K562 (cell line): ENCODE results near the gene IL6R. TPM values are rescaled to one million over a fixed set of nuclear protein-coding genes. Genes with fewer than 3 reads are reported as not detected.

Experiments used
- ATAC-seq: fragments of 200-7000 bp; cut with Tn5 transposase; 3 replicates; pipeline ENCODE4 v1.9.1; 2020; ENCODE audit warnings: moderate library complexity
- BruUV-seq: library from RNA; stranded (reverse); fragments of 400-500 nt; replicated peaks from 2 replicates; lab custom pipeline; 2021; lab: Mats Ljungman, UMichigan
- CTCF ChIA-PET: fragments of 300-600 bp; formaldehyde crosslinking; extraction: SDS; loops from one replicate; lab custom pipeline; 2021; ENCODE audit warnings: low intra/inter-chr PET ratio; lab: Yijun Ruan, JAX
- POLR2A ChIA-PET: fragments of 300-600, 350-650 bp; sonication (Branson Sonifier 250); formaldehyde crosslinking; extraction: SDS; loops from one replicate; lab custom pipeline; 2021; ENCODE audit warnings: antibody characterized with exemption, inconsistent platforms; lab: Yijun Ruan, JAX
- DNase-seq, 4 experiments: peaks; one replicate each; pipeline versions ENCODE4 v3.0.0 to v3.0.0-alpha.2; 2011 to 2018; ENCODE audit warnings: low spot score in 3 of 4, mixed read lengths in 3 of 4; ENCODE audit errors: extremely low read depth in 1 of 4
- FAIRE-seq: peaks from 2 replicates; lab custom pipeline; 2011; peaks lifted over from hg19 to GRCh38; lab: Jason Lieb, UNC
- H2AFZ ChIP-seq: 2 replicates; pipeline ENCODE4 v1.6.0; 2011; ENCODE audit warnings: low read depth, low read length, control low read depth, inconsistent platforms
- H3K27ac ChIP-seq: fragments of 200-600 bp; 3 replicates; pipeline ENCODE4 v1.8.0; 2011; ENCODE audit warnings: low read depth, mild to moderate bottlenecking, control low read depth, inconsistent platforms, low read length, moderate library complexity, mixed read lengths; ENCODE audit errors: extremely low read depth
- H3K27me3 ChIP-seq, 2 experiments: fragments of 300-600 bp in 1 of 2; 2 replicates in 1 of 2; 3 replicates in 1 of 2; pipeline versions ENCODE4 v1.6.0 to v1.8.0; 2011; ENCODE audit warnings: inconsistent platforms in 2 of 2, low read length in 2 of 2, mild to moderate bottlenecking in 1 of 2, mixed read lengths in 1 of 2, moderate library complexity in 1 of 2; ENCODE audit not compliant: control insufficient read depth in 2 of 2, insufficient read depth in 2 of 2
- H3K36me3 ChIP-seq: fragments of 300-600 bp; 3 replicates; pipeline ENCODE4 v1.8.0; 2011; ENCODE audit warnings: mild to moderate bottlenecking, low read length, inconsistent platforms; ENCODE audit not compliant: control insufficient read depth, insufficient read depth
- H3K4me1 ChIP-seq, 2 experiments: fragments of 200-600 bp in 1 of 2; replicated peaks in 1 of 2; 2 replicates in 1 of 2; 3 replicates in 1 of 2; pipeline versions ENCODE4 v1.5.1 to v1.8.0; 2011; ENCODE audit warnings: inconsistent platforms in 2 of 2, low read length in 2 of 2, mild to moderate bottlenecking in 1 of 2, mixed read lengths in 1 of 2, moderate library complexity in 1 of 2; ENCODE audit not compliant: control insufficient read depth in 2 of 2, insufficient read depth in 2 of 2
- H3K4me2 ChIP-seq: 2 replicates; pipeline ENCODE4 v1.6.1; 2011; ENCODE audit warnings: low read length, control low read depth, inconsistent platforms, mixed read lengths; ENCODE audit not compliant: insufficient read depth
- H3K4me3 ChIP-seq: fragments of 200-600 bp; sonication (generic), shearing (Covaris generic); 2 replicates; pipeline ENCODE4 v1.5.1; 2016; ENCODE audit warnings: control low read depth, inconsistent platforms
- H3K79me2 ChIP-seq: fragments of 200-600 bp; 3 replicates; pipeline ENCODE4 v1.8.0; 2011; ENCODE audit warnings: low read length, inconsistent platforms; ENCODE audit not compliant: control insufficient read depth, insufficient read depth
- H3K9ac ChIP-seq, 2 experiments: 2 replicates each; pipeline versions ENCODE4 v1.6.0 to v1.6.1; 2011; ENCODE audit warnings: low read depth in 2 of 2, low read length in 2 of 2, control low read depth in 1 of 2, inconsistent platforms in 1 of 2, mild to moderate bottlenecking in 1 of 2, mixed read lengths in 1 of 2; ENCODE audit not compliant: insufficient read depth in 1 of 2
- H3K9me1 ChIP-seq: one replicate; pipeline ENCODE4 v1.6.0; 2011; ENCODE audit warnings: inconsistent platforms, mild to moderate bottlenecking, low read length, moderate library complexity; ENCODE audit not compliant: control insufficient read depth, insufficient read depth
- H3K9me3 ChIP-seq: replicated peaks from 2 replicates; pipeline ENCODE4 v1.5.1; 2011; ENCODE audit warnings: low read depth, low read length, inconsistent platforms; ENCODE audit not compliant: control insufficient read depth, insufficient read depth
- H4K20me1 ChIP-seq: replicated peaks from 2 replicates; pipeline ENCODE4 v1.6.1; 2011; ENCODE audit warnings: low read length, inconsistent platforms, mixed read lengths; ENCODE audit not compliant: control insufficient read depth, insufficient read depth
- BCOR ChIP-seq: fragments of 450-650 bp; IDR thresholded peaks from 2 replicates; pipeline ENCODE4 v1.6.1; 2016
- NFE2L1 ChIP-seq: fragments of 450-650 bp; IDR thresholded peaks from 2 replicates; pipeline ENCODE4 v1.6.1; 2016; ENCODE audit warnings: missing genetic modification characterization, low read depth, mild to moderate bottlenecking, missing compliant biosample characterization, moderate library complexity, borderline replicate concordance
- WGBS: fragments of 100-300 bp; shearing (Covaris generic); methylation state at CpG from one replicate; pipeline ENCODE4 v1.1.6; 2016; ENCODE audit warnings: low coverage, mixed read lengths; ENCODE audit not compliant: insufficient coverage; ENCODE audit errors: missing lambda C conversion rate; 5-methylcytosine and 5-hydroxymethylcytosine counted together
- in situ Hi-C: fragments of 300-500 bp; cut with MboI; formaldehyde crosslinking; loops from 4 replicates; pipeline ENCODE4 v1.15.0; 2018; ENCODE audit warnings: inconsistent platforms, mixed read lengths
- intact Hi-C: fragments of 100-400 bp; cut with micrococcal nuclease; formaldehyde crosslinking; loops from 2 replicates; pipeline ENCODE4 v1.14.2; 2022
- polyA plus RNA-seq, 8 experiments: library from polyadenylated mRNA; depleted of rRNA in 4 of 8; stranded (reverse) in 5 of 8; unstranded in 3 of 8; fragments of >200 nt; fragmentation: Nextera tagmentation in 2 of 8; fragmentation: Illumina TruSeq in 1 of 8; extraction: Ambion mirVana in 2 of 8; extraction: Trizol in 1 of 8; gene quantifications; 2 replicates each; pipeline versions ENCODE4 v1.2.1 to v1.2.3, GENCODE V29; 2011 to 2014; ENCODE audit warnings: inconsistent platforms in 1 of 8, missing spikeins in 1 of 8
- total RNA-seq, 7 experiments: library from RNA; depleted of rRNA in 6 of 7; stranded (reverse); fragments of >200 nt in 6 of 7; fragmentation: Illumina TruSeq in 2 of 7; extraction: Trizol in 2 of 7; gene quantifications; 2 replicates each; pipeline versions ENCODE4 v1.2.1 to v1.2.3, GENCODE V29; 2011 to 2021; ENCODE audit warnings: low replicate concordance in 1 of 7

The IL6R gene
- total and polyA plus RNA-seq, 9 of the 15 experiments (the other 6 are each of a cell fraction or from before 2014, with no cell fraction given) = 0.05 to 1.1 (median 0.11) TPM; not detected in 2

GRCh38 chr1:154418923-154419619 is 13.9 kb downstream of the IL6R start:
- no peak for DNase-seq
- Histone ChIP-seq H2AFZ (no peak overlapping the region), H4K20me1 (no peaks in the 10 kb centered on the region), H3K9me1 (no peaks in the 10 kb centered on the region), H3K9ac (peak overlapping the region in 1 of 2 experiments; percentile 29; a peak in 1 of 4 replicates), H3K4me2 (no peak overlapping the region)
- no TSS peak for BruUV-seq
- no peak for ATAC-seq
- CTCF ChIA-PET = no interaction called here
- TF ChIP-seq BCOR = 0 out of 2 replicates have a peak, but pooled peaks have one; percentile 12
- TF ChIP-seq NFE2L1 = no peak
- TF ChIP-seq, all 486 proteins: peak for 1
- Histone ChIP-seq H3K4me1 (peaks cover 0 to 8% of the 10 kb centered on the region in 2 experiments; a peak in 2 of 5 replicates), H3K4me3 (no peak overlapping the region), H3K27ac (no peak overlapping the region), H3K36me3 (no peaks in the 10 kb centered on the region), H3K27me3 (peaks cover 18 to 55% of the 10 kb centered on the region in 2 experiments; a peak in 4 of 5 replicates), H3K9me3 (no peaks in the 10 kb centered on the region), H3K79me2 (no peaks in the 10 kb centered on the region)
- WGBS = 0% methylated on average over 5 of the region's 5 CpGs
- in situ Hi-C loops = no loop called here
- no peak for FAIRE-seq
- POLR2A ChIA-PET = interaction anchor here (0.5 to 1.6 kb wide), 6 partner anchors 9 to 87 kb away, joined by 3 to 8 read pairs (median 4); no protein-coding TSS in a partner anchor
- intact Hi-C loops = no loop called here
